Stomach (tissue), 9 donors: ENCODE results near the gene TTLL12. TPM values are rescaled to one million over a fixed set of nuclear protein-coding genes. Genes with fewer than 3 reads are reported as not detected.

ENCODE experiments used
- DNase-seq, 2 donors: peaks; one replicate each; pipeline versions ENCODE4 v3.0.0 to v3.0.0-alpha.2; 2013 to 2019
- H3K27ac ChIP-seq, 5 donors: fragments of 200-600 bp in 4 of 5; sonication (generic) in 4 of 5; one replicate each; pipeline ENCODE4 v1.5.1; 2013 to 2019; ENCODE audit warnings: mild to moderate bottlenecking in 1 of 5, moderate library complexity in 1 of 5
- H3K27me3 ChIP-seq, 3 donors: fragments of 200-600 bp; sonication (generic); one replicate each; pipeline ENCODE4 v1.5.1; 2017 to 2019; ENCODE audit warnings: mixed run types in 1 of 3
- H3K36me3 ChIP-seq, 4 donors: fragments of 200-600 bp; sonication (generic); 1 replicate in 3 of 4; 2 replicates in 1 of 4; pipeline ENCODE4 v1.5.1; 2016 to 2019
- H3K4me1 ChIP-seq, 4 donors: fragments of 200-600 bp; sonication (generic); one replicate each; pipeline ENCODE4 v1.5.1; 2016 to 2019
- H3K4me3 ChIP-seq, 4 donors: fragments of 200-600 bp; sonication (generic) in 3 of 4; one replicate each; pipeline ENCODE4 v1.5.1; 2016 to 2019; ENCODE audit warnings: mild to moderate bottlenecking in 1 of 4
- H3K9me3 ChIP-seq, 4 donors: fragments of 200-600 bp; sonication (generic); one replicate each; pipeline ENCODE4 v1.5.1; 2016 to 2019
- EP300 ChIP-seq: sonication (generic); formaldehyde crosslinking; IDR thresholded peaks from one replicate; pipeline ENCODE4 v1.6.1; 2017; ENCODE audit warnings: antibody characterized with exemption
- POLR2A ChIP-seq, 4 donors: fragments of 450-650 bp; IDR thresholded peaks; one replicate each; pipeline ENCODE4 v1.6.1; 2016; ENCODE audit warnings: antibody characterized with exemption in 4 of 4, control low read depth in 2 of 4, mild to moderate bottlenecking in 1 of 4, moderate library complexity in 1 of 4
- POLR2AphosphoS5 ChIP-seq, 3 donors: sonication (generic); formaldehyde crosslinking; IDR thresholded peaks; one replicate each; pipeline ENCODE4 v1.6.1; 2016; ENCODE audit warnings: antibody characterized with exemption in 3 of 3
- WGBS, 5 donors: extraction: QIAGEN DNeasy Blood & Tissue Kit in 3 of 5; methylation state at CpG; one replicate each; pipeline versions ENCODE4 v1.1.5 to v1.1.7; 2013 to 2018; 5-methylcytosine and 5-hydroxymethylcytosine counted together
- intact Hi-C: fragments of 100-400 bp; cut with DNase I; formaldehyde crosslinking; loops from one replicate; pipeline ENCODE4 v1.15.1; 2023; ENCODE audit warnings: low total_unique reads
- polyA plus RNA-seq, 3 donors: library from polyadenylated mRNA; stranded (reverse); fragments of 200-250 nt; gene quantifications; one replicate each; pipeline ENCODE4 v1.2.3, GENCODE V29; 2013
- total RNA-seq, 5 donors: library from RNA; depleted of rRNA; stranded (reverse); fragments of >200 nt; gene quantifications; one replicate each; pipeline versions ENCODE4 v1.1.0 to v1.2.3, GENCODE V29; 2014 to 2016
- TF ChIP-seq, protein P1 (sequence below), 7 experiments: fragments of 450-650 bp in 4 of 7; fragments of 200-600 bp in 3 of 7; sonication (generic) in 3 of 7; IDR thresholded peaks; one replicate each; pipeline ENCODE4 v1.5.1; 2016 to 2019; ENCODE audit warnings: antibody characterized with exemption in 7 of 7, control low read depth in 2 of 7, mild to moderate bottlenecking in 1 of 7
- donor health status: healthy with polysubstance abuse.
- donor health status: Bipolar disorder and iron deficiency.
- donor health status: healthy.

TTLL12 gene
- total and polyA plus RNA-seq, 8 donors: 4.1 to 64.3 (median 30.1) TPM

DNA sequence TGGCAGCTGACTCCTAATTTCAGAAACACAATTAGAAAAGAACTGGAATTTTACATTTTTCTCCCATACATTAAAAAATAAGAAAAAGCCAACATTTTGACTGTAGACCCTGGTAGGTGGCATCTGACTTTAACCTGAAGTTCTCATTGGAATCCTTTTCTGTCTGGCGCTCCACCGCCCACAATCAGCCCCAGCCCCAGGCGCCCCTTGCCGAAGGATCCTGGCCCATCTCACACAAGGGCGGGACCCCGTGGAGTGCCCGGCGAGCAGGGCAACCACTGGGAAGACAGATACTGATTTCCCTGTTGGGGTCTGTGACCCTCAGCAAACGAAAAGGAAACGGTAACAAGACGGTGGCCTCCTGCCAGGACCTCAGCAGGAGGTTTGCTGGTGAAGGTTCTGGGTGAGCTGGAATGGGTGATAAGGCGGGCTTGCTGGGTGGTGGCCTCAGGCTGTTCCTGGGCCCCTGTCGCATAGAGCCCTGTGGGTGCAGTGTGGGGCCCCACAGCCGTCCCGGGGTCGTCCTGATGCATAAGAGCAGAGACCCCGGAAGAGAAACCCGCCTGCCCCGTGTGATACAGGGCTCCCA is 19.8 kb downstream of the TTLL12 start:
- Histone ChIP-seq H3K4me3 (no peak overlapping the region), H3K9me3 (no peaks in the 10 kb centered on the region), H3K4me1 (peaks cover 17 to 76% (median 49%) of the 10 kb centered on the region in 4 donors), H3K27me3 (no peaks in the 10 kb centered on the region), H3K36me3 (peaks cover 22 to 75% (median 60%) of the 10 kb centered on the region in 4 donors), H3K27ac (peak overlapping the region in 2 of 5 donors; percentile 3 to 32)
- intact Hi-C loops: no loop called here
- 49 to 74% (median 69%) methylated on average over 11 to 19 of the region's 19 CpGs for WGBS, 5 donors
- DNase-seq: peak in 1 of 2 donors; percentile 47
- TF ChIP-seq POLR2AphosphoS5 (IDR thresholded peaks at IDR 0.05) (no peak), EP300 (no peak), POLR2A (IDR thresholded peaks at IDR 0.05) (no peak)
- TF ChIP-seq, protein P1, sequence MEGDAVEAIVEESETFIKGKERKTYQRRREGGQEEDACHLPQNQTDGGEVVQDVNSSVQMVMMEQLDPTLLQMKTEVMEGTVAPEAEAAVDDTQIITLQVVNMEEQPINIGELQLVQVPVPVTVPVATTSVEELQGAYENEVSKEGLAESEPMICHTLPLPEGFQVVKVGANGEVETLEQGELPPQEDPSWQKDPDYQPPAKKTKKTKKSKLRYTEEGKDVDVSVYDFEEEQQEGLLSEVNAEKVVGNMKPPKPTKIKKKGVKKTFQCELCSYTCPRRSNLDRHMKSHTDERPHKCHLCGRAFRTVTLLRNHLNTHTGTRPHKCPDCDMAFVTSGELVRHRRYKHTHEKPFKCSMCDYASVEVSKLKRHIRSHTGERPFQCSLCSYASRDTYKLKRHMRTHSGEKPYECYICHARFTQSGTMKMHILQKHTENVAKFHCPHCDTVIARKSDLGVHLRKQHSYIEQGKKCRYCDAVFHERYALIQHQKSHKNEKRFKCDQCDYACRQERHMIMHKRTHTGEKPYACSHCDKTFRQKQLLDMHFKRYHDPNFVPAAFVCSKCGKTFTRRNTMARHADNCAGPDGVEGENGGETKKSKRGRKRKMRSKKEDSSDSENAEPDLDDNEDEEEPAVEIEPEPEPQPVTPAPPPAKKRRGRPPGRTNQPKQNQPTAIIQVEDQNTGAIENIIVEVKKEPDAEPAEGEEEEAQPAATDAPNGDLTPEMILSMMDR (IDR thresholded peaks at IDR 0.05): no peak

DNA sequence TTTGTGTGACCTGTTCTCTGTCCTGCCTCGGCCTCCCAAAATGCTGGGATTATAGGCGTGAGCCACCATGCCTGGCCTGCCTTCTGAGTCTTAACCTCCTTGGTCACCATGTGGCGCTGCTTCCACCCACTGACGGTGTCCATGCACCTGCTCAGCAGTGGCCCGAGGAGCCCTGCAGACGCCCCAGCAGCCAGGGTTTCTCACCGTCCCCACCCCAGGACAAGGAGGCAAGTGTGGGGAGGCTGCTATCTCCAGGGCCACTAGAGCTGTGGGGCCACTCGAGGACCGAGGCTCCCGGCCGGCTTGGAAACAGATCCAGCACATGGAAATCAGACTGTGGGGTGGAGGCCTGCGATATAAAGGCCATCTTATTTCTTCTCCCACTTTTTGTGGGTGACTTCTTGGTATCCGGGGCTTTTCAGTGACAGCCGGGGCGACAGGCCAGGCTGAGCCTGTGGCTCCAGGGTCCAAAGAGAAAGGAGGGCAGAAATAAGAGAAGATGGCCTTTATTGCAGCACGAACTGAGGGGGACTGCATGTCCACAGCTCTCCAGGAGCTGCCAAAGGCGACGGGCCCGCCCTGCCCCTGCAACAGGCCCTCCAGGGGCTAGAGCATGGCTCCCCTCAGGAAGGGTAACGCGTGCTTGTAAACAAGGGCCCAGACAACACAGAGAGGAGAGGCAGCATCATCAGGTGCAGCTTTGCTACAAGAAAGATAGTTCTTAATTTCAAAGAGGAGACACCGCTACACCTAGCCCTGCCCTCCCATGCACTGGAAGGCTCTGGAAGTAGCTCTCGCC is 20.6 kb downstream of the TTLL12 start:
- DNase-seq: no peak
- intact Hi-C loops: no loop called here
- no peaks in the 10 kb centered on the region for H3K27me3 ChIP-seq
- no peak overlapping the region for H3K27ac ChIP-seq
- TF ChIP-seq, protein P1 (IDR thresholded peaks at IDR 0.05): no peak
- H3K4me3 ChIP-seq: no peak overlapping the region
- H3K4me1 ChIP-seq: peaks cover 17 to 69% (median 45%) of the 10 kb centered on the region in 4 donors
- peaks cover 14 to 75% (median 60%) of the 10 kb centered on the region in 4 donors for H3K36me3 ChIP-seq
- no peaks in the 10 kb centered on the region for H3K9me3 ChIP-seq
- WGBS, 5 donors: 81 to 91% (median 90%) methylated on average over 22 to 23 of the region's 23 CpGs

DNA sequence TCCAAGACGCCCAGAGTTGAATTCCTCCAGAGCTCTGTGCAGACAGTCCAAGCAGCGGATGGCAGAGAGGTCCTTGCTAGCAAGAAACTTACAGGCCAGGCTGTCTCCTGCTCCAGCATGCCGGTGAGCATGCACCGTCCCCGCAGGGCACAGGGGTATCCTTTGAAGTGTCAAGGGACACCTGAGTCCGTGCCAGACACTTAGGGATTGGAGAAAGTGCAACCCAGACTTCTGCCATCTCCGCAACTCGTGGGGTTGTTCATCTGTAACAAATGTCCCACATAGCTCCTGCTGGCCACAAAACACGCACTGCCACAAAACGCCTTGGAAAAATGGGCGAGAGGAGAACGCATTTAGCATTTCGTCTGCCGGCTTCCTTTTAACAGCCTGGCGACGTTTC is 22.3 kb downstream of the TTLL12 start:
- intact Hi-C loops: no loop called here
- TF ChIP-seq, protein P1 (IDR thresholded peaks at IDR 0.05): no peak
- TF ChIP-seq POLR2AphosphoS5 (IDR thresholded peaks at IDR 0.05): no peak
- TF ChIP-seq EP300: no peak
- TF ChIP-seq POLR2A (IDR thresholded peaks at IDR 0.05): no peak
- Histone ChIP-seq H3K4me3 (no peak overlapping the region), H3K36me3 (peaks cover 10 to 72% (median 53%) of the 10 kb centered on the region in 4 donors), H3K9me3 (no peaks in the 10 kb centered on the region), H3K27ac (peak overlapping the region in 3 of 5 donors; percentile 56 to 67 (median 64)), H3K27me3 (no peaks in the 10 kb centered on the region), H3K4me1 (peaks cover 29 to 72% (median 46%) of the 10 kb centered on the region in 4 donors)
- DNase-seq: no peak
- WGBS, 5 donors: 59 to 74% (median 63%) methylated on average over 16 of the region's 16 CpGs

DNA sequence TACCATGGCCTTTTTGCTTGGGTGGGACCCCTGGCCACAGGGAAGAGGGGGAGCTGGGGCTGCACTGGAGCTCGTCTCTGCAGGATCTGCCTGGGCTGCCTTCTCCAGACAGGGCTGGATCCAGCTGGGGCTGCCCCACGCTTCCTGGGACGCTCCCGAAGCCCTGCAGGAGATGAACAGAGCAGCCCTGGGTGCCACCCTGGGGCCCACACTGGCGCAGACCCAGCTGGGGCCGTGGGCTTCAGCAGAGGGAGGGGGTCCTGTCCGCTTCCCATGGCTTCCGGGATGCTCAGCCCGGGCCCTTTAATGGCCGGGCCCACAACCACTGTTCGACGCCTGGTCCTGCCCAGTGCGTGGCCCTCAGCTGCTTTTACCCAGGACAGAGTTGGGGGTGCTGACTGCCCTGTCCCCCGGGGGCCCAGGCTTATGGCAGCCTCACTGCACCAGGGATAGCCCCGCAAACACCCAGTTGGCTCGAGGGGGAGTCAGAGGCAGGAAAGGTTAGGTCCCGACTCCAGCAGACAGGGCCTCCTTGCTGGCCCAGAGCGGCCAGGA is 23.6 kb downstream of the TTLL12 start:
- TF ChIP-seq EP300 (no peak), POLR2AphosphoS5 (IDR thresholded peaks at IDR 0.05) (no peak), POLR2A (IDR thresholded peaks at IDR 0.05) (no peak)
- TF ChIP-seq, protein P1 (IDR thresholded peaks at IDR 0.05): no peak
- 65 to 81% (median 72%) methylated on average over 12 to 18 of the region's 18 CpGs for WGBS, 5 donors
- no peaks in the 10 kb centered on the region for H3K27me3 ChIP-seq
- H3K36me3 ChIP-seq: peaks cover 6 to 59% (median 51%) of the 10 kb centered on the region in 4 donors
- intact Hi-C loops: no loop called here
- peak overlapping the region; percentile 5 to 67 (median 56) for H3K27ac ChIP-seq
- peak overlapping the region in 1 of 4 donors; percentile 6 for H3K4me3 ChIP-seq
- no peaks in the 10 kb centered on the region for H3K9me3 ChIP-seq
- H3K4me1 ChIP-seq: peaks cover 40 to 74% (median 49%) of the 10 kb centered on the region in 4 donors
- no peak for DNase-seq
